ENCODE results near the gene POLR3B.

- TF ChIP-seq, protein P1, sequence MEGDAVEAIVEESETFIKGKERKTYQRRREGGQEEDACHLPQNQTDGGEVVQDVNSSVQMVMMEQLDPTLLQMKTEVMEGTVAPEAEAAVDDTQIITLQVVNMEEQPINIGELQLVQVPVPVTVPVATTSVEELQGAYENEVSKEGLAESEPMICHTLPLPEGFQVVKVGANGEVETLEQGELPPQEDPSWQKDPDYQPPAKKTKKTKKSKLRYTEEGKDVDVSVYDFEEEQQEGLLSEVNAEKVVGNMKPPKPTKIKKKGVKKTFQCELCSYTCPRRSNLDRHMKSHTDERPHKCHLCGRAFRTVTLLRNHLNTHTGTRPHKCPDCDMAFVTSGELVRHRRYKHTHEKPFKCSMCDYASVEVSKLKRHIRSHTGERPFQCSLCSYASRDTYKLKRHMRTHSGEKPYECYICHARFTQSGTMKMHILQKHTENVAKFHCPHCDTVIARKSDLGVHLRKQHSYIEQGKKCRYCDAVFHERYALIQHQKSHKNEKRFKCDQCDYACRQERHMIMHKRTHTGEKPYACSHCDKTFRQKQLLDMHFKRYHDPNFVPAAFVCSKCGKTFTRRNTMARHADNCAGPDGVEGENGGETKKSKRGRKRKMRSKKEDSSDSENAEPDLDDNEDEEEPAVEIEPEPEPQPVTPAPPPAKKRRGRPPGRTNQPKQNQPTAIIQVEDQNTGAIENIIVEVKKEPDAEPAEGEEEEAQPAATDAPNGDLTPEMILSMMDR (IDR thresholded peaks at IDR 0.05), result no peak
- no peak for TF ChIP-seq POLR2A (IDR thresholded peaks at IDR 0.05)
Observed at GRCh38 chr12:106332536-106332935, 25.0 kb upstream of the POLR3B start.

Measured in transverse colon (tissue), 3 donors.